Stimulated activated CD4-positive, alpha-beta T cell treated with anti-CD3 and anti-CD28 coated beads, Interleukin-1b, Interleukin-23, amount 100 ng/mL, for 48 hours (primary cell): ENCODE measurements around the gene ZBTB16.

ENCODE experiments used
- DNase-seq: peaks from one replicate; pipeline ENCODE4 v3.0.0-alpha.2; 2020

The ZBTB16 gene

DNA sequence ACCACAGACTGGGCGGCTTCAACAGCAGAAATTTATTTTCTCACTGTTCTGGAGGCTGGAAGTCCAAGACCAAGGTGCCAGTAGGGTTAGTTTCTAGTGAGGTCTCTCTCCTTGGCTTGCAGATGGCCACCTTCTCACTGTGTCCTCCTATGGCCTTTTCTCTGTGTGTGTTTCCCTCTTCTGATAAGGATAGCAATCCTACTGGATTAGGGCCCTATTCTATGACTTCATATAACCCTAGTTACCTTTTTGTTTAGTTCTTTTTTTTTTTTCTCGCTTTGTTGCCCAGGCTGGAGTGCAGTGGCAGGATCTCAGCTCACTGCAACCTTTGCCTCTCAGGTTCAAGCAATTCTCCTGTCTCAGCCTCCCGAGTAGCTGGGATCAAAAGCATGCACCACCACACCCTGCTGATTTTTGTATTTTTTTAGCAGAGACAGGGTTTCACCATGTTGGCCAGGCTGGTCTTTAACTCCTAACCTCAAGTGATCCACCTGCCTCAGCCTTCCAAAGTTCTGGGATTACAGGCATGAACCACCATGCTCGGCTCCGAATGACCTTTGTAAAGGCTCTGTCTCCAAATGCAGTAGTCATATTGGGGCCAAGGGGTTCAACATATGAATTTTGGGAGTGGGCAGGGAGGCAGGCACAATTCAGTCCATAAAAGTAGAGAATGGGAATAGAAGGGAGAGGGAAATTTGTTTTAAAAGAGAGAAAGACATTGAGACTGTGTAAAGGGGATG lies 211.2 kb downstream of the ZBTB16 start:
- DNase-seq: no peak

DNA sequence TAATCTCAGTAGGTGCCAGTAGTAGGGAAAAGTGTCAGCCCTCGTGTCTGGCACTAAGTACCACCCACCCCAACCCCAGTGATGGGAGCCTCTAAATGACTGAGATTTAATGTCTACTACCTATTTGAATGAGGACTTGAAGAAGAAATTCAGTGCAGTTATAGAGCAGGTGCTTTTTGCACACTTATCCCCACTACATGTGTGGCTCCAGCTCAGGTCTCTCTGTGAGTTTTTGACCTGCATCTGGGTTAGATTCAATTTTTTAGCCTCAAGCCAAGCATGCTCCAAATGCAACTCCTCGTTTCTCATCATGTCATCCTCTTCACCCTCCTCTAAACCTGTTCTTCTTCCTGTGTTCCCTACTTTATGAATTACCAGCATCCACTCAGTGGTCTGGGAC lies 211.8 kb downstream of the ZBTB16 start:
- DNase-seq: no peak

DNA sequence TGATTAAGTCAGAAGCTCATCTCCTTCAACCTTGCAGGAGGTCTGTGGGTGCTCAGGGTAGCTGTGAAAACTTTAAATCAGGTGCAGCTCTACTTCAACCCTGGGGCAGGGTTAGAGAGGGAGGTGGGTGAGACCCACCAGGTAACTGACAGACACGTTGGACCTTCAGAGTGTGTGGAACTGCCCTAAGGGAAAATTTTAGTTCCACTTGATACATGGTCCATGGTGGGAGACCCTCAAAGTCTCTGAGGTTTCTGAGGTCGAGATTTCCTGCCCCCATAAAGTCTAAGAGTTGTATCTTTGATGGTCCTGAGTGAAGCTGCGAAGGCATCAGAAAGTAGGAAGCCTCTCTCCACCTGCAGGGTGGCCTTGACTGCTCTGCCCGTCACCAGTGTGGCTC lies 212.8 kb downstream of the ZBTB16 start:
- no peak for DNase-seq

DNA sequence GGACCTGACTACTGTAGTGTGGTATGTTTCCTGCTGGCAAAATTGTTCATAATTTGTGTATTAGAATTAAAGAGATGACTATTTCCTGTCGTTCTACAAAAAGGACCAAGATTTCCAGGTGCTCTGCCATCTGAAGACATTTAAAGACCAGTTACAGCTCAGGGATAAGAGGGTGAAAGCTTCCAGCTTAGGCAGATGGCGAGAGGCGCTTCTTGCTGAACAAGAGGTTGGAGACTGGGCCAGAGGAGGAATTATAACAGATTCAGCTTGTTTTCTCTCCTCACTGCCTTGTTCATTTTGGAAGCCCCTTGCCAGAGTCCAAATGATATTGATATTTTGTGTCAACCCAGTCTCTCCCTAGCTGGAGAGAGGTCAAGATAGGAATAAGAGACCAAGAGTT lies 213.6 kb downstream of the ZBTB16 start:
- no peak for DNase-seq

DNA sequence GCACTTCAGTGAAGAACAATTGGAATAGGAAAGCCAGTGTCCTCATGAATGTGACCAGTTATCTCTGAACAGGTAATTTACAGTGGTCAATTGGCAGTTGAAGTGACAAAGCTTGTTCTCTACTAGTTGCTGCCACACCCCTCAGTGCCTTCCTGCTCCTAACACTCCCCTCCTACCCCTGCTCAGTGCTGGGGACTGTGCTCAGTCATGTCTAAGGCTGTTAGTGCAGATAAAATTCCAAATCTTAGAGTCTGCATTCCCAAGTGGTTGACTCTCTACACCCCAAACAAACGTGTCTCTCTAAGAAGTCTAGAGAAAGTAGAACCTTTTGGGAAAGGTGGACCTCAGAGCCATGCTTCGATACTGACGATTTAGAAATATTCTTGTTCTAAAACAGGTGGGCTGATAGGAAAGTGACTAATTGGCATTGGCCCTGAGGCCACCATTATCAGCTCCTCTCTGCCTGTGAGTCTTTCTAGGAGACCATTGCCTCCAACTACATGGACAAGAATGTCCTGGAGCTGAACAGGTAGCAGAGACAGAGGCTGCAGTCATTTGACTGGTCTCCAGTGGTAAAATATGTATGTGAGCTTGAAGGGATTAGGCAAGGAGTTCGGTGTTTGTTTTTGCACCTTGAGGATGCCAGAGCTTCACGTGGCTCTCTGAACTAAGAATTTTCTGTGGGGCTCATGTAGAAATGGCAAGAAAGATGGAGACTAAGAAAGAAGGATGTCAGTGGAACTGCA lies 214.6 kb downstream of the ZBTB16 start:
- no peak for DNase-seq

DNA sequence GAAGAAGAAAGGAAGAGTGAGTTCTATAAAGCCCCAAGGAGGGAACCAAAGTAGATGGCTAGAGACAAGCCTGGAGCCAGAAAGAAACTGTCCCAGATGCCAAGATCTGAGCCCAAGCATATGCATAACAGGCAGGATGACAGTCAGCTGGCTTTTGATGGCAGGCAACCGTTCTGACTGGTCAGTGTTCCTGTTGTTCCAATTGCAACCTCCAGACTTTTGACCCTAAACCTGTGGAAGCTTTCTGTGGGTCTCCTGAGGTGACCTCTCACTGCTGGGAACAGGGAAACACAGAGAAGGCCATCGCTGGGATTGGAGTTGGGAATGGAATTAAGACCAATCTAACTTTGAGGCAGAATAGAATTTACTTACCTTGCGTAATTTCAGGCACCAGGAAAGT lies 215.1 kb downstream of the ZBTB16 start:
- no peak for DNase-seq

DNA sequence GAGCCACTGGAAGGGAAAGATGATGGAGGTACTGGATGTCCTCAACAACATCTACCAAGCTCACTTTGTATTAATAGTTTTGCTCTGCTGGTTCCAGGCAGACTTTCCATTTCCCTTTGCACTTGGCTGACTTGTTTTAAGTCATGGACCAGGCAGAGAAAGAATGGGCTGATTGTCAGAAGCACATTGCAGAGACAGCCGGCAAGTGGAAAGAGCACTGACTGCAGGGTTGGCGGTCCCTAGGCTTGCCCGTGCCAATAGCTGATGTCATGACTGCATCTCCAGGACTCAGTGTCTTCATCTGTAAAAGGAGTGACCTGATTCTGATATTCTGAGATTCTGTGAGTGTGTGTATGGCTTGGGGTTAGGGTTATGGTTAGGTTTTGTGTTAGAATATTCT lies 215.8 kb downstream of the ZBTB16 start:
- no peak for DNase-seq

DNA sequence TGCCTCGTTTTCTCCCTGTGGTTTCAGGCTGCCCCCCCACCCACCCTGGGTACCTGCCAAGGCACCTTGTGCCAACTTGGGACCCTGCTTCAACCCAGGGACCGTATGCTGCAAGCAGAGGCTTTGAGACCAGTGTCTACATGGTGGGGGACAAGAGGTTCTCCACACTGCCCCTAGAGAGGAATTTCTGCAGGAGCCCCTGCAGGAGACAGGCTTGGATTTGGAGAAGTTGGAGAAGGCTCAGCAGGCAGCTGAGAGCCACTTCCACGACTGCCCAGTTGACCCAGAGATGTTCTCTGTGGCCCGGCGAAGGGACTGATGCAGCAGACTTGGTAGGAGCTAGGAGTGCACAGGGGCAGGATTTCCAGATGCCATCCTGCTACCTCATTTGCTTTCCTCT lies 216.6 kb downstream of the ZBTB16 start:
- no peak for DNase-seq

DNA sequence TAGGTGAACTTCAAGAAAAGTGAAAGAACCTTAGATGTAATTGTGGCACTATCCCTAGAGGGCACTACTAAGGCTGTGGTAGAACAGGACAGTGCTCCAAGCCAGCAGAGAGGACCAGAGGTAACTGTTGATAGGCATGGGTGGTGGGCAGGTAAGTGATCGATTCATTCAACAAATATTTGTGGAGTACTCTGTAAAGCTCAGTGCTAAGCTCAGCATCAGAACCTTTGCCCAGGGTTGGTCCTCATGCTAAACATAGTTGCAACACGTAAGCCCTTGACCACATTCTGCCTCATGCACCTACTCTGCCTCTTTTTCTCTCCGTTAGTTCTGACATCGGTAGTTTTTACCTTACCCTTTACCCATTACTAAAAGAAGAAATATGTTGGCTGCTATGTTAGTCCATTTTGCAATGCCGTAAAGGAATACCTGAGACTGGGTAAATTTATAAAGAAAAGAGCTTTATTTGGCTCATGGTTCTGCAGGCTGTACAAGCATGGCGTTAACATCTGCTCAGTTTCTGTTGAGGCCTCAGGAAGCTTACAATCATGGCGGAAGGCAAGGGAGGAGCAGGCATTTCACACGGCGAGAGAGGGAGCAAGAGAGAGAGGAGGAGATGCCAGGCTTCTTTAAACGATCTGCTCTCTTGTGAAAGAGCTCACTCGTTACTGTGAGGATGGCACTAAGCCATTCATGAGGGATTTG lies 218.3 kb downstream of the ZBTB16 start:
- DNase-seq: no peak

DNA sequence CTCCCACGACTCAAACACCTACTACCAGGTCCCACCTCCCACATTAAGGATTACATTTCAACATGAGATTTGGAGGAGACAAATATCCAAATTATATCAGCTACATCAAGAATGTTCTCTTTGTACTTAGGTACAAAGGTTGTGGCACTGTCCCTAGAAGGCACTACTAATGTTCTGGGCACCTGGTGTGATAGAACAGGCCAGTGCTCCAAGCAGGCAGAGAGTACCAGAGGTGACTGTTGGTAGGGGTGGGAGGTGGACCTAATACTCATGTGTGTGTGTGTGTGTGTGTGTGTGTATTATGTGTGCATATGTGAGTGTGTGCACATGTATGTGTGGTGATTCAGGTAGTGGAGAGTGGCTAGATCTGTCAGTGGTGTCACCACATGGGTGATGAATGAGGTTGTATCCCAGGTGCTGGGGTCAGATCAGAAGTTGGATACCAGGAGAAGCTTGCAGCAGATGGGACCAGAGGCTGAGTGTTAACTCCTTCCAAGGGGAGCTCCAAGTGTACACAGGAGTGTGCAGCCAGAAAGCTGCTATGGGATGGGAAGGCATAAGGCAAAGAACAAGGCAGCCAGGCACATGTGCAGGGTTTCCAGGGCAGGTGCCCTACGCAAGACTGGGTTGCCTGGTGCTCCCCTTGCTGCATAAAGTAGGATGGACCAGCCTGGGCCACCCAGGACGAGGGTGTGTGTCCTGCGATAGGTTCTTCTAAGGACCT lies 219.0 kb downstream of the ZBTB16 start:
- DNase-seq: no peak

DNA sequence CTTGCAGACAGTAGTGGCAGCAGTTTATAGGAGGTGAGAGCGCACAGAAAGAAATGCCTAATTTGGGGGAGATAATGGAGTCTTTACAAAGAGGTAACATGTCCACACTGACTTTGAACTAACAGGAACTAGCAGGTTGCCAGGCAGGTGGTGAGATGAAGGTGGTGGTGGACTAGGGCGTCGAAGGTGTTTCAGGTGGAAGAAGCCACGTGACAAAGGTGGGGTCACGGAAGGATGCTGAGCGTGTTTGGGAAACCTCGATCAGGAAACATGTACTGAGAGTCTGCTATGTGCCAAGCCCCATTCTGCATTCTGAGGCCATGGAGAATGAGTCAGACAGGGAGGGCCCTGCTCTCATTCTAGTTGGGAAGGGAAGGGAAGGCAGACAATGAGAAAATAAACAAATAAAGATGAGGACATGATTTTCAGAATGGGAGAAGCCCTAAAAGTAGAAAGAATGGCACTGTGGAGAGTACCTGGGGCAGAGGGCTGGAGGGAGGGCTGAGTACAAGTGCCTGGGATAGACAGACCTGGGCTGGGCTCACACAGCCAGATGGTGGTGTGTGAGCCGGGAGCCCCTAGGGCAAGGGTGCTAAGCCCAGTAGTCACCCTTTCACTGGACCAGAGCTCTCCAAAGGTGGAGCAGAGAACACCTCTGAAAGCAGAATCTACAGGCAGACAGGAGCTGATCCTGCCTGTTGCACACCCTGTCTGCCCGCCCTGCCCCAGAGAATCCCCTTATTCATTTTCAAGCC lies 220.5 kb downstream of the ZBTB16 start:
- DNase-seq: no peak

DNA sequence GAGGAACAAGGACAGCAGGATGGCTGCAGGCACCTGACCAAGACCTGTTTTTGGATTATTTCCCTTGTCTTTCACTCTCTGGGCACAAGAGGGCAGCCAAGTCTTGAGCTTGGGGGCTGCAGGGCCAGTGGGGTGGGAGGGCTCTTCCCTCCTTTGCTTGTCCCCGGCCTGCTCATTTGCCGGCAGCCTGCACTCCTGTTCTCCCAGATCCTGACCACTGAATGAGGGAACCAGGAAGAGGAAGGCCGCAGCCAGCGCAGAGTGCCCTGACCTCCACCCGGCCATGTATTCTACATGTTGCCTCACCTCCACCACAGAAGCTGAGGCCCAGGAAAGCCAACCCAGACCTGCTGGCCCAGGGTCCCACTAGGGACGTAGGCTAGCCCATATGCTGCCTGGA lies 221.2 kb downstream of the ZBTB16 start:
- DNase-seq: no peak

DNA sequence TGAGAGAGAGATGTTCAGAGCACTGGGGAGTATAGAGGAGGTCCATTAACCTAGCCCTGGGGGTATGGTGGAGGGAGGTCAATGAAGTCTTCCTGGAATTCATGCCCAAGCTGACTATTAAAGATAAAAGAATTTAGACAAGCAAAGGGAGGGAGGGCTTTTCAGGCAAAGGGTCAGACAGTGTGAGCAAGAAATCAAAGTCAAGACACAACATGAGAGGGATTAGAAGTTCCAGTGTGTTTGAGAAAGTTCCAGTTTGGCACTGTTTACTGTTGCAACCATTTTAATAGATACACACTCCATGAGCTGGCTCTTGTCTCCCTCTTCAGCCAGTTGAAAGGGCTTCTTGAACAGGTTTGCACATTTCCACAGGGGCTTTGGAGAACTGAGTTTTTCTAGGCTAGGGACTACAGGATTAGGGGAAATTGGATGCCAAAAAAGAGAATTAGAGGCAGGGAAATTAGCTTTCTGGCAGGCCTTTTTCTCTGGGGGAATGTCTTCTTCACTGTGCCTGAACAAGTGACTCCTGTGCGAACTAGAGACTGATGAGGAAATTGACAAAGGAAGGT lies 222.0 kb downstream of the ZBTB16 start:
- DNase-seq: no peak

DNA sequence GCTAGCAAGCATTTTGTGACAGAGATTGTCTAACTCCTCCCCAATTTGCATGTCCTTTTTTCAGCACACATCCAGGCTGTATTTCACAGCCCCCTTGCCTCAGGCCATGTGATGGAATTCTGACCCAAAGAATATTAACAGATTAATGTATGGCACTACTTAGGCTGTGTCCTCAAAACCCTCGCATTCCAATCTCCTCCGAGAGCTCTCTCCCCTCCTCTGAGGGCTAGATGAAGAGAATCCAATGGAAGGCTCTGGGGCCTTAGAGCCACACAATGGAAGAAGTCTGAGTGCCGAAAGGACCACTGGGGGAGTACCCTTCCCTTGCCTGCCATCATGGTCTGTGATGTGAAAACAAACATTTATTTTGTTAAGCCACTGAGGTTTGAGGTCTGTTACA lies 223.0 kb downstream of the ZBTB16 start:
- DNase-seq: no peak

DNA sequence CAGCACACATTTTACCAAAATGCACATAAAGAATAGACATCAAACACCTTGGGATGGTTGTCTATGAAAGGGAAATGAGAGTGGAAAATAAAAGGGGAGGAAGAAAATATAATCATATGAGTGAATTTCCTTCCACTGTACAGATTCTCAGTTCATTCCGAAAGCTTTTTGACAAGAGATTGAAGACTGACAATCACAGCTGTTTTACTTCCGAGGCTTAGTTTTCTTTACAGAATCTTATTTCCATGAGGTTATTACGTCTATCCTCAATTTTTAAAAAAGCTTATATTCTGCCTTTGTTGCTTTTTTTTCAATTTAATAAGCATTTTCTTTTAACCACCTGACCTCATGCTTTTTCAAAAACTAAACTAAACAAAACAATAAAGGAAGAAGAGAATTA lies 223.9 kb downstream of the ZBTB16 start:
- no peak for DNase-seq

DNA sequence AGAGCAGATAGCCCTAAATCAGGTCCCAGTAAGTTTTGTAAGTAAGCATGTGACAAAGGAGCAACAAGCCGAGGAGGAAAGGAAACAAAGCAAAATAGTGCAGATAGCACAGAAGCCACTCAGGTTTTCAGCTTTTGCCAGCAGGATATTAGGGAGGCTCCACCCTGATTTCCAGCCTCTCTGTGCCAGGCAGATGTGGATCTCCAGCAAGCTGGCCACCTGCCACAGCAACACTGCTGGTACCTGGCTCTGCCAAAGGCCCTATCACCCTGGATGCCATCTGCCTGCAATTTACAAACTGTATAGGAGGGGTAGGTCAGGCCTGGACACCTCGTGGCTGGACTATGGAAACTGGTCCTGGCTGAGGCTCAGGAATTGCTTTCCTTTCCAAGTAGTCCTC lies 224.5 kb downstream of the ZBTB16 start:
- no peak for DNase-seq

DNA sequence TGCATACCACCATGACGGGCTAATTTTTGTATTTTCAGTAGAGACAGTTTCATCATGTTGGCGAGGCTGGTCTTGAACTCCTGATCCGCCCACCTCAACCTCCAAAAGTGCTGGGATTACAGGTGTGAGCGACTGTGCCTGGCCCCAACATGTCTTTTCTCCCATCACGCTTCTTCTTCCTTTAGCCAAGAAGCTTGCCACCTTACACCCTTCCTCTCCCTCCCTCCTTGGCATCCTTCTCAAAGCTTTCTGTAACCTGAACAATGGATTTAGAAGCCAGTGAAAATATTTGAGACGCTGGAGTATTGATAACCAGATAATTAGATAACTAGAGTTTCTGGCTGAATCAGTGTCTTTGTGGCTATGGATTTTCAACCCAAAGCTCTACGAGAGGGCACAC lies 225.4 kb downstream of the ZBTB16 start:
- no peak for DNase-seq

DNA sequence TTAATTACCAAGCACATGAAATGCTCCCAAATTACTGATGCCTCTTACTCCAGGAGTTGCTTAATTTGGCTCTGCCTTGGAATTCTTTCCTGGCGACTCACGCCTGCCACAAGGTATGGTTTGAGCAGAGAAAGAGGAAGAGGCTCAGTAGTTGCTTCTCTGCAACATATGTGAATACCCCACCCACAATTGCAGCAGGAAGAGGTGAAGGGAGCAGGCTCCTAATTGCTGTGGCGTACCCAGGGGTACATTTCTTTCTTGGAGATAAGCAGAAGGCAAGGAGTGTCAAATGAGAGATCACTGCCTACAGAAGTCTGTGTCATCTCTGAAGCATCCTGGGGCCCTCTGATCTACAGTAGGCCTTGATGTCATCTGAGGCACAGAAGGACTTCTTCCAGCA lies 226.1 kb downstream of the ZBTB16 start:
- DNase-seq: no peak

DNA sequence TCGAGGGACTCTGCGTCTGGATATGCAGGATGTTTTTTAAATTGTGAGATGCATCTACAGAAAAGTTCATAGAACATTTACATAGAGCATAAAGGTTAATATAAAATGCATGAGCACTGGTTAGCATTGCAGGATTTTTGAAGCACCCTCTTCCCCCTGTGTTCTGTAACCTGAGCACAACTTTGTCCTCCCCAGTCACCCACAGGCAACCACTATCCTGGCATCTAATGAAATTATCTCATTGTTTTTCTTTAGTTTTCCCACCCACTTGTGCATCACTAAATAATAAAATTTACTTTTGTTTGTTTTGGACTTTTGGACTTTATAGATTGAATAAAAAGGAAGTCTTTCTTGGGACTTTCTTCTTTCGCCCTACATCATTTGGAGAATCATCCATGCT lies 226.7 kb downstream of the ZBTB16 start:
- no peak for DNase-seq

DNA sequence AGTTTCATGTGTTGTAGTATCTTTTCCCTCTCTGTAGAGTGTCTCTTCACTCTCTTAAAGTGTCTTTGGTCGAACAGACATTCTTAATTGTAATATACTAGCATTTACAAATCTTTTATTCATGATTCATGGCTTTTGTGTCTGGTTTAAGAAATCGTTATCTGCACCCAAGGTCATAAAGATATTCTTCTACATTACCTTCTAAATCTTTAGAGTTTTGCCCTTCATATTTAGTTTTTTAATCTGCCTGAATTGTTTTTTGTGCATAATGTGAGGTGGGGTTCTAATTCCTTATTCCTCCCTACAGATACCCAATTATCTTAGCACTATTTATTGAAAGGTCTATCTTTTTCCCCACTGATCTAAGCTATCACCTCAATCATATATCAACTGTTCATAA lies 227.6 kb downstream of the ZBTB16 start:
- no peak for DNase-seq

DNA sequence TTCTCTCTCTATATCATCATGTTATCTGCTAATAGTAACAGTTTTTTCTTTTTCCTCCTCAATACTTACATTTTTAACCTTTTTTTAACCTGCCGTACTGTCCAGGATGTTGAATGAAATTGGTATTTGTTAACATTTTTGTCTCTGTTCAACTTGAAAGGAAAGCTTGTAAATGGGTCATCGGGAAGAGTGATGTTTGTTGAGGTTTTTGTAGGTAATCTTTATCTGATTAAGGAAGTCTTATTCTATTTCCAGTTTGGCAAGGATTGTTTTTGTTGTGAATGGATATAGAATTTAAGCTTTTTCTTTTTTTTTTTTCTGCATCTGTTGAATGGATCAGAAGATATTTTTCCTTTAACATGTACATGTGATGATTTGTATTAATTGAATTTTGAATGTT lies 228.6 kb downstream of the ZBTB16 start:
- DNase-seq: no peak

DNA sequence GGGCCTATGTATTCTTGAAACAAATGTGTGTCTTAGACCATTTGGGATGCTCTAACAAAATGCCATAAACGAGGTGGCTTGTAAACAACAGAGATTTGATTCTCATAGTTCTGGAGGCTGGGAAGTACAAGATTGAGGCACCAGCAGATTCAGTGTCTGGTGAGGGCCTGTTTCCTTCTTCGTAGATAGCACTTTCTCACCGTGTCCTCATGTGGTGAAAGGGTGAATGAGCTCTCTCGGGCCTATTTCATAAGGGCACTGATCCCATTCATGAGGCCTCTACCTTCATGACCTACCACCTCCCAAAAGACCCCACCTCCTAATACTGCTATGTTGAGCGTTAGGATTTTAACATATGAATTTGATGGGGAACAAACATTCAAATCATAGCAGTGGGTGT lies 230.3 kb downstream of the ZBTB16 start:
- DNase-seq: no peak
